ACHN (cell line): ENCODE results near the gene CD99L2.

Experiments used
- DNase-seq: peaks from one replicate; pipeline ENCODE4 v3.0.0-alpha.2; 2015
- in situ Hi-C: cut with HindIII; loops from 2 replicates; pipeline ENCODE4 v1.10.0; 2017; ENCODE audit warnings: low sequenced_read_pairs, low pct_ligation_motif_present, low pct_unique_long_range_greater_than_20kb

CD99L2 gene

DNA sequence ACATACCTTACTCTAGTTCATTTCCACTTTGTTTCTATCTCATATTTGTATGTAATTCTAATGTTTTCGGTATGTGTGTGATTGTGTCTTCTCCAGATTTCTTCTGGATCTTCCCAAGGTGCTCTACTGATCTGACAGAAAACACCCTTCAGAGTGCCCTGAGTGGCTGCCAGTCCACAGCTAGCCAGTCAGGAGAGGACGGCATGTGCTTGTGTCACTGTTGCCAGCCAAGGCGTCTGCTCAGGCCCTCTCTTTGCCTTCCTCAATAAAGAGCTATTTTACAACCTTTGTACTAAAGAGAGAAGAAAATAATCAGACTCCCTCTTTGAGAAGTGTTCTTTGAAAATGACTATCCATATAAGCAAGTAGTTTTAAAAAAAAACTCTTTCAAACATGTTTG is 29.0 kb downstream of the CD99L2 start:
- DNase-seq: no peak
- in situ Hi-C loops: no loop called here

GRCh38 chrX:150868625-150869024 is 29.8 kb downstream of the CD99L2 start:
- in situ Hi-C loops: no loop called here
- DNase-seq: no peak

- DNase-seq: no peak
- in situ Hi-C loops: no loop called here
Observed at GRCh38 chrX:150864127-150864526, 34.3 kb downstream of the CD99L2 start.

DNA sequence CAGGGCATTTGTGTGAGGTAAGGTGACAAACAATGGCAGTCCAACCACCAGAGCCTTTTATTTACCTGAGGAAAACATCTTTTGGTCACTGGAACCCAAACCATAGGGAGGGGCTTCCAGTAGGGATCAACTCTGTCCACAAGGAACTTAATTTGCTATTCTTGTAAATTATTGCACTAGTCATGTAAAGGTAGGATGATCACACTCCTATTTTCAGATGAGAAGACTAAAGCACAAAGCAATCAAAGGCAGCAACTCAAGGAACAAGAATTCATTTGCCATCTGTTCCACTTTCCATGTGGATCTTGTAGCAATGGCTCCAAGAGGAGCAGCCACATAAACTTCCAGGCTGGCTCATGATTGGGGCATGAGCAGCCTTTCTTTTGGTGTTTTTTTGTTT is 35.3 kb downstream of the CD99L2 start:
- no peak for DNase-seq
- in situ Hi-C loops: no loop called here

GRCh38 chrX:150857453-150857852 is 41.0 kb downstream of the CD99L2 start:
- in situ Hi-C loops: no loop called here
- DNase-seq: no peak

- DNase-seq: no peak
- in situ Hi-C loops: no loop called here
Observed at GRCh38 chrX:150856785-150857184, 41.7 kb downstream of the CD99L2 start.

DNA sequence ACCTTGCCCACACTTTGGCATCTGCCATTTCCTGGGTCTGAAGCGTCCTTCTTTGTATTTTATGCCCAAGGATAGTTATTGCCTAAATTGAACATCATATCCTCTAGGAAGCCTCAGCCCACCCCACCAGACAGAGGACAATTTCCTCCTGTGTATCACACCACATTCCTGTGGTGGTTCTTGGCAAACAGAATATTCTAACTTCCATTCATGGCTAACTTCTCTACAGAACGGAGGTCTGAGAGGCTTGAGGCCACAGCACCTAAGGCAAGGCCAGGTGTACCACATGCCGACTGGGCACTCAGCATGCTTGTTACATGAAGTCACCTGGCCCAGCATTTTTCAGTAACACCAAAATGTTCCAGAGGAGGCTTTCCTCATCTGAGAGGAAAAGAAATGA is 42.4 kb downstream of the CD99L2 start:
- DNase-seq: no peak
- in situ Hi-C loops: no loop called here

- no peak for DNase-seq
Observed at GRCh38 chrX:150854856-150855255, 43.6 kb downstream of the CD99L2 start.

DNA sequence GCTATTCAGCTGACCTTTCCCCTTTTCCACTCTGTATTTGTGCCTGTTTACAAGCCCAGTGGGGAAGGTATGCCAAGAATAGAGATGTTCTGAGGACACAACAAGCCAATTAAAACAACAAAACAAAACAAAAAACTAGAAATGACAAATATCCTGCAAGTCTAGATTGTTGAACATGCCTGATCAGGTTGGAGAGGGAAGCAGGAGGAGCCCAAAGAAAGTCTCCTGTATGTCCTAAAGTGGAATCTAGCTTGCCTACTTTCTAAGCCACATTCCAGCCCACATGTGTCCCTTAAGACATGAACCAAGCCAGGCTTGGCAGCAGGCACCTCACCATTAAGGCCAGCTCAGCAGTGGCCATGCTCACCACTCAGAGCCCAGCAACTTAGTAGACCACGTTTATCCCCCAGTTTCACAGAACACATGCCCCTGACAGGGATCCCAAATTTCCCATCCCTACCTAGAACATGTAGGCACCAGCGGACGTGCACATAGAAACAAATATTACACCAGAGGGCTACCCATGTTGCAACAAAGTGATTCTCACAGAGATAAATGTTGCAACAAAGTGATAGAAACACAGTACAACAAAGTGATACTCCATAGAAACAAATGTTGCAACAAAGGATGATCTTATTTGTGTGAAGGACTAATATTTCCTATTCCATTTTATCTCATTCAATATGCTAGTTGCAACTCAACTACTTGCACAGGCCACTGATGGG is 48.3 kb downstream of the CD99L2 start:
- DNase-seq: no peak
- in situ Hi-C loops: no loop called here

More at GRCh38 chrX:150854856-150855255, 43.6 kb downstream of the CD99L2 start:
- in situ Hi-C loops: no loop called here

GRCh38 chrX:150849486-150849885 is 49.0 kb downstream of the CD99L2 start:
- DNase-seq: no peak
- in situ Hi-C loops: no loop called here

GRCh38 chrX:150848914-150849365 is 49.5 kb downstream of the CD99L2 start:
- in situ Hi-C loops: no loop called here
- no peak for DNase-seq

- in situ Hi-C loops: no loop called here
- no peak for DNase-seq
Observed at GRCh38 chrX:150847088-150847487, 51.4 kb downstream of the CD99L2 start.

- in situ Hi-C loops: no loop called here
- no peak for DNase-seq
Observed at GRCh38 chrX:150846130-150846529, 52.3 kb downstream of the CD99L2 start.

GRCh38 chrX:150845091-150845490 is 53.4 kb downstream of the CD99L2 start:
- in situ Hi-C loops: no loop called here
- DNase-seq: no peak

DNA sequence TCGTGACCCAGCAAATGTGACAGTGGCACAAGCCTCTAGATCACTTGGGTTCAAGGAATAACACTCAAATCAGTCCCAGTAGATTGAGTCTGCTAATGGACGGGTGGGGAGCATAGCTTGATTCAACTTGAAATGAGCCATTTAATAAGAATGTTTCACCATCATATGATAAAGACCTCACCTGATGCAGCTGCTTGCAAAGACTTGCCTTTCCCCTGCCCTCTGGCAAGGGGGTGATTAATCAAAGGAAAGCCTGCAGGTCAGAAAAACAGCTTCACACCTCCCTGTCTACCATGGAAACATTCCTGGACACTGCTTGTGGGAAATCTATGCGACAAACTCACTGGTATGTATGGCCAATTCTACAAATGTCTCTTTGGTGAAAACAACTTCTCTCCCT is 54.5 kb downstream of the CD99L2 start:
- no peak for DNase-seq
- in situ Hi-C loops: no loop called here

DNA sequence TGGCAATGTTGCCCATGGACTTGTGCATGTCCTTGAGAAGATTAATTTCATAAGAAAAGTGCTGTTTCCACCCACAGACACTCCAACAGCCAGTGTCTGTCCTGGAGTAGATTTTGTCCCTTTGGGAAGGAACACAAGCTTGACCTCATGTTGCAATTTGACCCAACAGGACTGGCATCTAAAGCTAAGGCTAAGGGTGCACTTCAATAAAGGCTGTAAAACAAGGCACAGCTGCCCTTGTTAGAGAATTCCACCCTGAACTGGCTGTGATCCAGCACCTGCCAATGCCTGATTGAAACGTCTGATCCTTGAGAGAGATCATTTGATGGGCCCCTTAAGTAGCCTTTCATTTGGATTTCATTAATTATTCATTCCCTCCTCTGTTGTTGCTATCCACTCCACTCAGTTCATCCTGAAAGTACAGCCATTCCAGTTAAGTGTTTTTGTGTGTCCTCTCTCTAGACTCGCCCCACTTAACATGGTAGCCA is 56.2 kb downstream of the CD99L2 start:
- in situ Hi-C loops: no loop called here
- no peak for DNase-seq

- in situ Hi-C loops: no loop called here
- no peak for DNase-seq
Observed at GRCh38 chrX:150841456-150842197, 56.8 kb downstream of the CD99L2 start.

- in situ Hi-C loops: no loop called here
- DNase-seq: no peak
Observed at GRCh38 chrX:150837845-150838244, 60.6 kb downstream of the CD99L2 start.

GRCh38 chrX:150834695-150835094 is 63.8 kb downstream of the CD99L2 start:
- in situ Hi-C loops: no loop called here
- DNase-seq: no peak
